Measurements from ENCODE around the gene PASK. TPM values are rescaled to one million over a fixed set of nuclear protein-coding genes. Genes with fewer than 3 reads are reported as not detected.

Gene PASK
- total and polyA plus RNA-seq, 2 experiments from 2014 or later, result 0.56 to 2.1 TPM

DNA sequence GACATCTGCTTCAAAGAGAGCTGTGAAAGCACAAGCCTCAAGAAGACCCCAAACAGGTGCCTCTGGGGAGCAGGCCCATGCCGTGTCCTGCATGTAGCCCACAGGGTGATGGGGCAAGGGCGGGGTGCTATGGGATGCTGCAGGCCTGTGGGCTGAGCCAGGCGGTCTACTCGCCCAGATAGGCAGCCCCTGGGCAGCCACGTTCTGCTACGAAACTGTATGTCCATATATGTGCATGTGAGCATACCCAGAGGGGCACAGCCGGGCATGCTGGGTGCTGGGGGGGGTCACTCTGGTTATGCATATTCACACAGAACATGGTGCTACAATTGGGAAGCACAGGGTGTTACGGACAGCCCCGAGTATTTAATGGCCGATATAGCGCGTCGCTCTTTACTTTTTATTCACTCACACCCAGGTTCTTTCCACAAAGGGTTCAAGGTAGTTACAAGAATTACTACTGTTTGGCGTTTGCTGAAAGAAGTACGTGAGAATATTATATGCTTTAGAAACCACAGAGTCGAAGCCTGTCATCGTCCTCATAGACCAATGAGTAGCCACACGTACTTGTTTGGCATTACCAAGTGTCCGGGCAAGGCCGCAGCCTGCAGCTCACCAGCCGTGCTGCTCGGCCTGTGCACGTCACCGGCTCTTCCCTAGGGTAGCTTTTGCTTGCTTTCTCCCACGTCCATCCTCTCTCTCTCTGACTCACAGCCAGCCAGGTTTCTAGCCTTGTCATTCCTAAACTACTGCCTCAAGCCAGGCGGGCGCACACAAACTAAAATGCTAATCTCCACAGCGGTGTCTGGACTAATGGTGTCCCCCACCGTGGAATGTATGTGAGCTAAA, 61.6 kb downstream of the PASK start:
- in situ Hi-C loops (cut with MboI), result no loop called here

DNA sequence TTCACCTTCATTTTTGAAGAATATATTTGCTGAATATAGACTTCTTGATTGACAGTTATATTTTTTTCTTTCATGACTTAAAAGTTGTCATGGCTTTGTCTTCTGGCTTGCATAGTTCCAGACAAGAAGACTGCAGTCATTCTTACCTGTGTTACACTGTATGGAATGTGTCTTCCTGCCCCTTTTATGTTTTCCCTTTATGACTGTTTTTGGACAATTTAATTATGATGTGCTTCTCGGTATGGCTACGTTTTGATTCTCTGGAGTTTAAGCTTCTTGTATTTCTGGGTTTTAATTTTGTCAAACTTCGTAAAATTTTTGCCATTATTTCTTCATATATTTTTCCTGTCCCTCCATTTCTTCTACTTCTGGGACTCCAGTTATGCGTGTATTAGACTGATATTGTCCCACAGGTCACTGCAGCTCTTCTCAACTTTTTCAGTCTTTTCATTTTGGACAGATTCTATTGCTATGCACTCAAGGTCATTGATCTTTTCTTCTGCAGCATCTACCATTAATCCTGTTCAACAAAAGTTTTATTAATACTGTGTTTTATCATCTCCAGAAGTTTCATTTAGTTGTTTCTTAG, 64.3 kb downstream of the PASK start:
- no peak overlapping the region for H3K4me2 ChIP-seq (ENCODE audit: unreplicated experiment)
- peaks cover 29% of the 10 kb centered on the region for H3K36me3 ChIP-seq (ENCODE audit: low read depth)
- TF ChIP-seq EZH2 (IDR thresholded peaks at IDR 0.05; ENCODE audit: insufficient read depth, poor library complexity, severe bottlenecking), result no peak
- TF ChIP-seq EZH2phosphoT487 (IDR thresholded peaks at IDR 0.05; ENCODE audit: insufficient read depth, low read depth), result no peak
- H3K9me2 ChIP-seq (ENCODE audit: insufficient read depth), result no peaks in the 10 kb centered on the region
- H2AFZ ChIP-seq, result no peak overlapping the region
- no peak overlapping the region for H3K4me3 ChIP-seq
- H3F3A ChIP-seq (ENCODE audit: insufficient read depth), result peaks cover 18% of the 10 kb centered on the region
- H3K27ac ChIP-seq, result no peak overlapping the region
- no peak overlapping the region for H3K9ac ChIP-seq
- no peaks in the 10 kb centered on the region for H3K79me2 ChIP-seq (ENCODE audit: insufficient read depth)
- H3K9me3 ChIP-seq (ENCODE audit: low read depth), result no peaks in the 10 kb centered on the region
- H3K4me1 ChIP-seq (ENCODE audit: insufficient read depth), result no peaks in the 10 kb centered on the region
- H3K27me3 ChIP-seq (replicated peaks; ENCODE audit: insufficient read depth), result no peaks in the 10 kb centered on the region
- no peak for DNase-seq
- in situ Hi-C loops (cut with MboI), result no loop called here
- no peaks in the 10 kb centered on the region for H4K20me1 ChIP-seq (ENCODE audit: insufficient read depth)
- WGBS, 2 experiments (ENCODE audit: low coverage in 1 of 2, low lambda C conversion rate in 2 of 2, missing lambda C conversion rate in 2 of 2), result 89% methylated on average over 4 of the region's 4 CpGs

More for the DNA sequence above, 61.6 kb downstream of the PASK start:
- no peak overlapping the region for H3K9ac ChIP-seq
- no peaks in the 10 kb centered on the region for H3K9me2 ChIP-seq (ENCODE audit: insufficient read depth)
- no peaks in the 10 kb centered on the region for H3K4me1 ChIP-seq (ENCODE audit: insufficient read depth)
- WGBS, 2 experiments (ENCODE audit: low coverage in 1 of 2, low lambda C conversion rate in 2 of 2, missing lambda C conversion rate in 2 of 2), result 92 to 93% methylated on average over 29 of the region's 29 CpGs
- no peak overlapping the region for H3K4me2 ChIP-seq (ENCODE audit: unreplicated experiment)
- H2AFZ ChIP-seq, result no peak overlapping the region
- H3K36me3 ChIP-seq (ENCODE audit: low read depth), result peaks cover 41% of the 10 kb centered on the region
- no peaks in the 10 kb centered on the region for H3K79me2 ChIP-seq (ENCODE audit: insufficient read depth)
- H3K9me3 ChIP-seq (ENCODE audit: low read depth), result no peaks in the 10 kb centered on the region
- DNase-seq, result no peak
- H3K27me3 ChIP-seq (replicated peaks; ENCODE audit: insufficient read depth), result no peaks in the 10 kb centered on the region
- no peaks in the 10 kb centered on the region for H4K20me1 ChIP-seq (ENCODE audit: insufficient read depth)
- TF ChIP-seq EZH2phosphoT487 (IDR thresholded peaks at IDR 0.05; ENCODE audit: insufficient read depth, low read depth) (no peak), EZH2 (IDR thresholded peaks at IDR 0.05; ENCODE audit: insufficient read depth, poor library complexity, severe bottlenecking) (no peak)
- peaks cover 13% of the 10 kb centered on the region for H3F3A ChIP-seq (ENCODE audit: insufficient read depth)
- H3K27ac ChIP-seq, result no peak overlapping the region
- no peak overlapping the region for H3K4me3 ChIP-seq

DNA sequence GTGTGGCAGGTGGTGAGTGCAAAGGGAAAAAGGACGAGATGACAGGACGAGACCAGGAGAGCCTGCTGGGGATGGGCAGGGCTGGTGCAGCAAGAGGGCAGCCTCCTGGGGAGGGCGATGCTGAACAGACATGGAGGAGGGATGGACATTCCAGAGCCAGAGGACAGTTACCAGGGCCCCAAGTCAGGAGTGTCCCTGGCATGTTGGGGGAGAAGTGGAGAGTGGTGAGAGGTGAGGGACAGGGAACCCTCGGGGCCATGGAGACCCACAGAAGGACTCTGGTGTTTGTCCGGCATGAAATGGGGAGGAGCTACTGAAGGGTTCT, 66.2 kb downstream of the PASK start:
- WGBS, 2 experiments (ENCODE audit: low coverage in 1 of 2, low lambda C conversion rate in 2 of 2, missing lambda C conversion rate in 2 of 2), result 52 to 58% methylated on average over 5 of the region's 5 CpGs
- Histone ChIP-seq H3K9me2 (ENCODE audit: insufficient read depth) (no peaks in the 10 kb centered on the region), H3K9me3 (ENCODE audit: low read depth) (no peaks in the 10 kb centered on the region), H3K4me3 (no peak overlapping the region), H2AFZ (no peak overlapping the region), H3F3A (ENCODE audit: insufficient read depth) (peaks cover 19% of the 10 kb centered on the region), H3K9ac (no peak overlapping the region), H3K4me1 (ENCODE audit: insufficient read depth) (no peaks in the 10 kb centered on the region), H3K4me2 (ENCODE audit: unreplicated experiment) (no peak overlapping the region), H4K20me1 (ENCODE audit: insufficient read depth) (no peaks in the 10 kb centered on the region), H3K36me3 (ENCODE audit: low read depth) (peaks cover 25% of the 10 kb centered on the region), H3K79me2 (ENCODE audit: insufficient read depth) (no peaks in the 10 kb centered on the region), H3K27me3 (replicated peaks; ENCODE audit: insufficient read depth) (no peaks in the 10 kb centered on the region), H3K27ac (no peak overlapping the region)
- DNase-seq, result no peak
- in situ Hi-C loops (cut with MboI), result no loop called here
- TF ChIP-seq EZH2phosphoT487 (IDR thresholded peaks at IDR 0.05; ENCODE audit: insufficient read depth, low read depth) (no peak), EZH2 (IDR thresholded peaks at IDR 0.05; ENCODE audit: insufficient read depth, poor library complexity, severe bottlenecking) (no peak)

DNA sequence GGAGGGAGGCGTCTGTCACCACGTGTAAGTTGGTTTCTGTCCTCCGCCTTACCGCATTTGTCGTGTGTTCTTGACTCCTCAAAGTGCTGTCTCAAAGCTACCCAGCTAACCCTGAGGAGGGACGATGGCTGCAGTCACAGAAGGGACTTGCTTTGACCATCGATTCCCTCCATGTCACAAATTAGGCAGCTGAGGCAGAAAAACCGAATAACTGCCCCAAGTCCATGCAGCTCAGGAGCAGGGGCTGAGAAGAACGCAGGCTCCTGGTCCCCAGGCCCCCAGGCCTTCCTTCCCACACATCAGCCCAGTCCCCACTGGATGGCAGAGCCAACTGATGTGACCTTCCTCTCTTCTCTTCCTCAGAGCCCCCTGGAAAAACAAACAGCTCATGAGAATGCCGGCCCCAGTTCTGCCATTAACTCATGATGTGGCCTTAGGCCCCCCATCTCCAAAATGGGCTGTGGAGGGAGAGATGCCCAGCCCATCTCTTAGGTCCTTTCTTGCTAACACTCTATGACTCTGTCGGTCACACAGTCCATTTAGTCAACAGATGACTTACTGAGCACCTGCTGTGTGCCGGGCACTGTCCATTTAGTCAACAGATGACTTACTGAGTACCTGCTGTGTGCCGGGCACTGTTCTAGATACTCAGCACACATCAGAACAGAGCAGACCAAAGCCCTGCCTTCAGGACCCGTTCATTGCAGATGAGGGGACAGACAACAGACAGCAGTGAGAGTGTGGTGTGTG, 66.8 kb downstream of the PASK start:
- TF ChIP-seq EZH2phosphoT487 (IDR thresholded peaks at IDR 0.05; ENCODE audit: insufficient read depth, low read depth) (no peak), EZH2 (IDR thresholded peaks at IDR 0.05; ENCODE audit: insufficient read depth, poor library complexity, severe bottlenecking) (no peak)
- Histone ChIP-seq H3K4me2 (ENCODE audit: unreplicated experiment) (no peak overlapping the region), H4K20me1 (ENCODE audit: insufficient read depth) (no peaks in the 10 kb centered on the region), H3K9me3 (ENCODE audit: low read depth) (no peaks in the 10 kb centered on the region), H3K4me3 (no peak overlapping the region), H3K9me2 (ENCODE audit: insufficient read depth) (no peaks in the 10 kb centered on the region), H3K79me2 (ENCODE audit: insufficient read depth) (no peaks in the 10 kb centered on the region), H2AFZ (no peak overlapping the region), H3K9ac (no peak overlapping the region), H3K27me3 (replicated peaks; ENCODE audit: insufficient read depth) (no peaks in the 10 kb centered on the region), H3F3A (ENCODE audit: insufficient read depth) (peaks cover 19% of the 10 kb centered on the region), H3K4me1 (ENCODE audit: insufficient read depth) (no peaks in the 10 kb centered on the region), H3K36me3 (ENCODE audit: low read depth) (peaks cover 20% of the 10 kb centered on the region), H3K27ac (no peak overlapping the region)
- DNase-seq, result no peak
- in situ Hi-C loops (cut with MboI), result no loop called here
- 83 to 86% methylated on average over 14 of the region's 14 CpGs for WGBS, 2 experiments (ENCODE audit: low coverage in 1 of 2, low lambda C conversion rate in 2 of 2, missing lambda C conversion rate in 2 of 2)
